Measurements from ENCODE around the gene FHIT. TPM values are rescaled to one million over a fixed set of nuclear protein-coding genes. Genes with fewer than 3 reads are reported as not detected.

FHIT gene
- total and polyA plus RNA-seq, 2 of the 4 experiments (the other 2 are of a cell fraction): 0.07 TPM; not detected in 1

- no TSS peak for BruUV-seq (replicated peaks)
- Histone ChIP-seq H3K56ac (ENCODE audit: extremely low read depth, insufficient read depth, low read length) (no peak overlapping the region), H3K23ac (ENCODE audit: low read depth, low read length) (no peak overlapping the region), H3K4me1 (ENCODE audit: control insufficient read depth, insufficient read depth, low read length) (no peaks in the 10 kb centered on the region; the same call in 1 of the 2 replicates), H3K79me1 (ENCODE audit: low read depth in 1 of 2, low read length in 2 of 2) (no peaks in the 10 kb centered on the region), H4K5ac (ENCODE audit: low read depth, low read length) (no peak overlapping the region), H3K9me3 (ENCODE audit: control insufficient read depth, insufficient read depth, low read length) (0 out of 2 replicates have a peak, but pooled peaks cover 2% of the 10 kb centered on the region), H3K27me3 (ENCODE audit: control insufficient read depth, insufficient read depth, low read length) (no peaks in the 10 kb centered on the region), H3K9me1 (ENCODE audit: insufficient read depth, low read length) (no peaks in the 10 kb centered on the region), H2BK20ac (ENCODE audit: low read depth, low read length) (no peak overlapping the region), H3K4ac (ENCODE audit: low read depth, low read length) (no peak overlapping the region), H3K4me3 (ENCODE audit: insufficient read depth, low read depth, low read length) (no peak overlapping the region), H2BK15ac (ENCODE audit: low read depth, low read length) (no peak overlapping the region), H2AK9ac (replicated peaks; ENCODE audit: low read depth, low read length, poor library complexity) (no peak overlapping the region), H2AK5ac (ENCODE audit: low read depth, low read length) (no peak overlapping the region), H2BK120ac (ENCODE audit: low read depth, low read length) (no peak overlapping the region), H4K8ac (ENCODE audit: low read depth in 2 of 2, low read length in 2 of 2) (no peak overlapping the region), H3K14ac (replicated peaks; ENCODE audit: low read depth, low read length) (no peak overlapping the region), H4K91ac (ENCODE audit: insufficient read depth, low read depth, low read length) (no peak overlapping the region), H2AFZ (replicated peaks; ENCODE audit: low read length, poor library complexity) (no peak overlapping the region), H2BK5ac (ENCODE audit: low read depth, low read length, poor library complexity, severe bottlenecking) (no peak overlapping the region), H3K27ac (ENCODE audit: insufficient read depth, low read length) (no peak overlapping the region), H3K36me3 (ENCODE audit: control insufficient read depth, insufficient read depth, low read length) (no peaks in the 10 kb centered on the region), H3K4me2 (ENCODE audit: low read depth, low read length) (no peak overlapping the region), H3K9ac (ENCODE audit: low read depth, low read length) (no peak overlapping the region), H3K18ac (ENCODE audit: low read depth, low read length) (no peak overlapping the region), H4K20me1 (ENCODE audit: insufficient read depth, low read length) (no peaks in the 10 kb centered on the region)
- in situ Hi-C loops (cut with MboI; ENCODE audit: low sequenced_read_pairs): no loop called here
- ATAC-seq (ENCODE audit: low read depth) (no peak), DNase-seq (no peak)
- POLR2A ChIA-PET (ENCODE audit: unreplicated experiment): no interaction called here
- TF ChIP-seq MAZ (IDR thresholded peaks at IDR 0.05; ENCODE audit: borderline replicate concordance, low read depth, low read length) (no peak), FOS (IDR thresholded peaks at IDR 0.05; ENCODE audit: low read depth, low read length) (no peak), CHD1 (IDR thresholded peaks at IDR 0.05; ENCODE audit: low read depth, low read length) (no peak), MAFK (IDR thresholded peaks at IDR 0.05; ENCODE audit: low read depth, low read length) (no peak), RCOR1 (IDR thresholded peaks at IDR 0.05; ENCODE audit: insufficient replicate concordance, low read length) (no peak), BHLHE40 (IDR thresholded peaks at IDR 0.05; ENCODE audit: low read depth, low read length) (no peak), CEBPB (IDR thresholded peaks at IDR 0.05; ENCODE audit: low read depth, low read length) (no peak), CTCF (conservative IDR thresholded peaks at IDR 0.05; ENCODE audit: low read depth, low read length) (no peak), SMC3 (IDR thresholded peaks at IDR 0.05; ENCODE audit: low read depth, low read length) (no peak), USF2 (IDR thresholded peaks at IDR 0.05; ENCODE audit: low read depth, low read length) (no peak), POLR2A (IDR thresholded peaks at IDR 0.05; ENCODE audit: low read depth, low read length) (no peak), ELK1 (IDR thresholded peaks at IDR 0.05; ENCODE audit: borderline replicate concordance, low read depth, low read length) (no peak), RAD21 (IDR thresholded peaks at IDR 0.05; ENCODE audit: low read length) (no peak), RFX5 (IDR thresholded peaks at IDR 0.05; ENCODE audit: low read depth, low read length) (no peak), NFE2L2 (IDR thresholded peaks at IDR 0.05; ENCODE audit: low read depth, low read length) (no peak), MXI1 (IDR thresholded peaks at IDR 0.05; ENCODE audit: borderline replicate concordance, low read depth, low read length) (no peak)
- 83% methylated on average over 1 of the region's 4 CpGs; no CpG with 5 or more reads in 1 of the 2 experiments for WGBS, 2 experiments (ENCODE audit: extremely low coverage in 2 of 2, insufficient read length in 1 of 2)
- intact Hi-C loops (cut with micrococcal nuclease): loop anchor here (10.0 kb wide), 2 partner anchors 739 to 1099 kb away; no protein-coding TSS in a partner anchor
- dilution Hi-C loops (cut with HindIII; ENCODE audit: low sequenced_read_pairs, unreplicated experiment): no loop called here
- CTCF ChIA-PET: no interaction called here
Measured at GRCh38 chr3:60313231-60313798, 937.9 kb downstream of the FHIT start.
